ENCODE results near the gene TSHZ2.
"Not testable (repeated sequence)": the region's sequence is repeated elsewhere in the genome, so short reads cannot be mapped to it uniquely, and the experiment has no call there.

The TSHZ2 gene

GRCh38 chr20:53524589-53525312 is 552.6 kb downstream of the TSHZ2 start:
- H3K27ac ChIP-seq = no peak overlapping the region
- no peak overlapping the region for H3K4me2 ChIP-seq
- TF ChIP-seq CTCF (conservative IDR thresholded peaks at IDR 0.05; ENCODE audit: low read depth, low read length) = no peak
- no peak overlapping the region for H2AFZ ChIP-seq (ENCODE audit: low read depth)
- H3K27me3 ChIP-seq (ENCODE audit: insufficient read depth, low read depth) = no peaks in the 10 kb centered on the region
- H3K79me2 ChIP-seq (ENCODE audit: insufficient read depth, low read depth) = no peaks in the 10 kb centered on the region
- H3K36me3 ChIP-seq (ENCODE audit: insufficient read depth) = no peaks in the 10 kb centered on the region
- H3K4me3 ChIP-seq (IDR thresholded peaks at IDR 0.05; ENCODE audit: insufficient read depth, low read depth, low read length) = no peak overlapping the region
- no peaks in the 10 kb centered on the region for H4K20me1 ChIP-seq (ENCODE audit: insufficient read depth)
- no peak overlapping the region for H3K9ac ChIP-seq
- no peaks in the 10 kb centered on the region for H3K4me1 ChIP-seq (ENCODE audit: low read depth, poor library complexity, severe bottlenecking)

GRCh38 chr20:53527196-53527595 is 555.0 kb downstream of the TSHZ2 start:
- Histone ChIP-seq H3K79me2 (ENCODE audit: insufficient read depth, low read depth) (no peaks in the 10 kb centered on the region), H3K4me2 (no peak overlapping the region), H3K27me3 (ENCODE audit: insufficient read depth, low read depth) (no peaks in the 10 kb centered on the region), H4K20me1 (ENCODE audit: insufficient read depth) (no peaks in the 10 kb centered on the region), H2AFZ (ENCODE audit: low read depth) (no peak overlapping the region), H3K36me3 (ENCODE audit: insufficient read depth) (no peaks in the 10 kb centered on the region), H3K4me1 (ENCODE audit: low read depth, poor library complexity, severe bottlenecking) (no peaks in the 10 kb centered on the region), H3K4me3 (IDR thresholded peaks at IDR 0.05; ENCODE audit: insufficient read depth, low read depth, low read length) (no peak overlapping the region), H3K9ac (no peak overlapping the region), H3K27ac (no peak overlapping the region)
- TF ChIP-seq CTCF (conservative IDR thresholded peaks at IDR 0.05; ENCODE audit: low read depth, low read length) = no peak

GRCh38 chr20:53529658-53530057 is 557.5 kb downstream of the TSHZ2 start:
- no peak for TF ChIP-seq CTCF (conservative IDR thresholded peaks at IDR 0.05; ENCODE audit: low read depth, low read length)
- Histone ChIP-seq H3K4me3 (IDR thresholded peaks at IDR 0.05; ENCODE audit: insufficient read depth, low read depth, low read length) (no peak overlapping the region), H3K9ac (no peak overlapping the region), H3K4me2 (no peak overlapping the region), H3K79me2 (ENCODE audit: insufficient read depth, low read depth) (no peaks in the 10 kb centered on the region), H3K27ac (no peak overlapping the region), H4K20me1 (ENCODE audit: insufficient read depth) (no peaks in the 10 kb centered on the region), H2AFZ (ENCODE audit: low read depth) (no peak overlapping the region), H3K36me3 (ENCODE audit: insufficient read depth) (no peaks in the 10 kb centered on the region), H3K4me1 (ENCODE audit: low read depth, poor library complexity, severe bottlenecking) (no peaks in the 10 kb centered on the region), H3K27me3 (ENCODE audit: insufficient read depth, low read depth) (no peaks in the 10 kb centered on the region)

GRCh38 chr20:53530440-53530839 is 558.3 kb downstream of the TSHZ2 start:
- Histone ChIP-seq H3K27ac (no peak overlapping the region), H3K9ac (no peak overlapping the region), H4K20me1 (ENCODE audit: insufficient read depth) (no peaks in the 10 kb centered on the region), H3K4me1 (ENCODE audit: low read depth, poor library complexity, severe bottlenecking) (no peaks in the 10 kb centered on the region), H3K79me2 (ENCODE audit: insufficient read depth, low read depth) (no peaks in the 10 kb centered on the region), H3K36me3 (ENCODE audit: insufficient read depth) (no peaks in the 10 kb centered on the region), H3K4me2 (no peak overlapping the region), H2AFZ (ENCODE audit: low read depth) (no peak overlapping the region), H3K4me3 (IDR thresholded peaks at IDR 0.05; ENCODE audit: insufficient read depth, low read depth, low read length) (no peak overlapping the region), H3K27me3 (ENCODE audit: insufficient read depth, low read depth) (no peaks in the 10 kb centered on the region)
- TF ChIP-seq CTCF (conservative IDR thresholded peaks at IDR 0.05; ENCODE audit: low read depth, low read length) = no peak

- not testable (repeated sequence) for H3K27me3 ChIP-seq (ENCODE audit: insufficient read depth, low read depth); H4K20me1 ChIP-seq (ENCODE audit: insufficient read depth); H3K27ac ChIP-seq; H3K36me3 ChIP-seq (ENCODE audit: insufficient read depth); H2AFZ ChIP-seq (ENCODE audit: low read depth); H3K79me2 ChIP-seq (ENCODE audit: insufficient read depth, low read depth); H3K9ac ChIP-seq; H3K4me2 ChIP-seq; H3K4me1 ChIP-seq (ENCODE audit: low read depth, poor library complexity, severe bottlenecking); H3K4me3 ChIP-seq (IDR thresholded peaks at IDR 0.05; ENCODE audit: insufficient read depth, low read depth, low read length)
Measured at GRCh38 chr20:53532654-53533312, 560.6 kb downstream of the TSHZ2 start.
